PFSK-1 (cell line): ENCODE measurements around the gene SANBR.

Experiments
- FOXP2 ChIP-seq: optimal IDR thresholded peaks from 2 replicates; pipeline ENCODE3; 2011; ENCODE audit warnings: borderline replicate concordance, control low read depth, inconsistent platforms; ENCODE audit not compliant: insufficient read depth; ENCODE audit errors: extremely low read length, extremely low read depth
- POLR2AphosphoS5 ChIP-seq: IDR thresholded peaks from 2 replicates; pipeline ENCODE4 v1.6.1; 2012; ENCODE audit warnings: low read depth, mild to moderate bottlenecking, control low read depth, low read length, moderate library complexity
- SIN3A ChIP-seq: IDR thresholded peaks from 2 replicates; pipeline ENCODE4 v1.6.1; 2012; ENCODE audit warnings: mild to moderate bottlenecking, low read length, moderate library complexity, borderline replicate concordance; ENCODE audit not compliant: insufficient read depth
- TAF1 ChIP-seq: IDR thresholded peaks from 2 replicates; pipeline ENCODE4 v1.6.1; 2012; ENCODE audit warnings: low read length, control low read depth, borderline replicate concordance; ENCODE audit not compliant: insufficient read depth
- TF ChIP-seq, protein P1 (sequence below), 2 experiments: IDR thresholded peaks; 2 replicates each; pipeline versions ENCODE4 v1.6.1 to v1.8.0; 2011 to 2012; ENCODE audit warnings: low read depth in 2 of 2, low read length in 2 of 2, control low read depth in 1 of 2, inconsistent platforms in 1 of 2, mild to moderate bottlenecking in 1 of 2, moderate library complexity in 1 of 2; ENCODE audit not compliant: insufficient read depth in 1 of 2

The SANBR gene

DNA sequence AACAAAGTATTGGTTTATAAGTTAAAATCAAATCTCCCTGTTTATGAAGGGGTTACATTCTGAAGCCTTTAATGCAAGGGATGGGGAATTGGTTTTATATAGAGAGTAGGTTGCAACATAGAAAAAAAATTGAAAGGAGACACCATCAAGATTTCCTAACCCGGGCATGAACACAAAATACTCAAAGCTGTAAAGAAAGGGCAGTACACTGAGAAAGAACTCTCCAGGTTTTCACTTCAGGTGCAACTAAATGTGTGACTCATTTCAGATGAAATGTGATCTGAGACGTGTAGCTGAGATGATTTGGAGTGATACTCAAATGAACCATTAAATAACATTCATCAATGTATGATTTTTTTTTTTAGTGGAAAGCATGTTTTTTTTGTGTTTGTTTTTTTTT, 43.6 kb downstream of the SANBR start:
- TF ChIP-seq POLR2AphosphoS5 = no peak
- no peak for TF ChIP-seq FOXP2
- TF ChIP-seq TAF1 = no peak
- no peak for TF ChIP-seq SIN3A
- TF ChIP-seq, protein P1, sequence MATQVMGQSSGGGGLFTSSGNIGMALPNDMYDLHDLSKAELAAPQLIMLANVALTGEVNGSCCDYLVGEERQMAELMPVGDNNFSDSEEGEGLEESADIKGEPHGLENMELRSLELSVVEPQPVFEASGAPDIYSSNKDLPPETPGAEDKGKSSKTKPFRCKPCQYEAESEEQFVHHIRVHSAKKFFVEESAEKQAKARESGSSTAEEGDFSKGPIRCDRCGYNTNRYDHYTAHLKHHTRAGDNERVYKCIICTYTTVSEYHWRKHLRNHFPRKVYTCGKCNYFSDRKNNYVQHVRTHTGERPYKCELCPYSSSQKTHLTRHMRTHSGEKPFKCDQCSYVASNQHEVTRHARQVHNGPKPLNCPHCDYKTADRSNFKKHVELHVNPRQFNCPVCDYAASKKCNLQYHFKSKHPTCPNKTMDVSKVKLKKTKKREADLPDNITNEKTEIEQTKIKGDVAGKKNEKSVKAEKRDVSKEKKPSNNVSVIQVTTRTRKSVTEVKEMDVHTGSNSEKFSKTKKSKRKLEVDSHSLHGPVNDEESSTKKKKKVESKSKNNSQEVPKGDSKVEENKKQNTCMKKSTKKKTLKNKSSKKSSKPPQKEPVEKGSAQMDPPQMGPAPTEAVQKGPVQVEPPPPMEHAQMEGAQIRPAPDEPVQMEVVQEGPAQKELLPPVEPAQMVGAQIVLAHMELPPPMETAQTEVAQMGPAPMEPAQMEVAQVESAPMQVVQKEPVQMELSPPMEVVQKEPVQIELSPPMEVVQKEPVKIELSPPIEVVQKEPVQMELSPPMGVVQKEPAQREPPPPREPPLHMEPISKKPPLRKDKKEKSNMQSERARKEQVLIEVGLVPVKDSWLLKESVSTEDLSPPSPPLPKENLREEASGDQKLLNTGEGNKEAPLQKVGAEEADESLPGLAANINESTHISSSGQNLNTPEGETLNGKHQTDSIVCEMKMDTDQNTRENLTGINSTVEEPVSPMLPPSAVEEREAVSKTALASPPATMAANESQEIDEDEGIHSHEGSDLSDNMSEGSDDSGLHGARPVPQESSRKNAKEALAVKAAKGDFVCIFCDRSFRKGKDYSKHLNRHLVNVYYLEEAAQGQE (IDR thresholded peaks at IDR 0.05; ENCODE audit: insufficient read depth in 1 of 2, low read depth in 2 of 2, low read length in 2 of 2) = no peak

DNA sequence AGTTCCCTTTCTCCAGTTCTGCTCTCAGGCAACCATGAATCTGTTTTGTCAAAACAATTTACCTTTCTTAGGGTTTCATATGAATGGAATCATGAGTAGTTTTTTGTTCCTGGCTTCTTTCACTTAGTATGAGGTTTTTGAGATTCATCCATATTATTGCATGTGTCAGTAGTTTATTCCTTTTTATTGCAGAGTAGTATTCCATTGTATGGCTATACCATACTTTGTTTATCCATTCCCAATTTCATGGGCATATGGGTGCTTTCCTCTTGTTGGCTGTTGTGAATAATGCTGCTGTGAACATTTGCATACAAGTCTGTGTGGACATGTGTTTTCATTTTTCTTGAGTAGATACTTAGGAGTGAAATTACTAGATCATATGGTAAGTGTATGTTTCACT, 46.0 kb downstream of the SANBR start:
- no peak for TF ChIP-seq TAF1
- no peak for TF ChIP-seq POLR2AphosphoS5
- no peak for TF ChIP-seq FOXP2
- no peak for TF ChIP-seq SIN3A
- TF ChIP-seq, protein P1 (IDR thresholded peaks at IDR 0.05; ENCODE audit: insufficient read depth in 1 of 2, low read depth in 2 of 2, low read length in 2 of 2) = no peak

DNA sequence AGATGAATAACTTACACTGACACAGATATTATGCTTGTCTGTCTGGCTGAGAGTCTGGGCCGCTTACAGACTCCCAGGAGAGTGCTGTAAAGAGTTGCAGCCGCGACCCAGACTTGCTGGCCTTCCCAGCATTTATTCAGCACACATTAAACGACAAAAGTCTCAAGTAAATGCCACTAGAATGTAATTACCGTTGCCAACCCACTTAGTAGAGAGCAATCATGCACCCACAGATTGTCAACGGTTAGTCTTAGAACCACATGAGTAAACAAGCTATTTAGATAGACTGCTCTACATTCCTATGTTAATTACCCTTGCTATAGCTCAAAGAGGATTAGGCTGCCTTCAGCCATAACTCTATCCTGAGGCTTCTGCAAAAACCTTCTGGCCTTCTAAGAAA, 48.5 kb downstream of the SANBR start:
- TF ChIP-seq FOXP2 = no peak
- TF ChIP-seq POLR2AphosphoS5 = no peak
- TF ChIP-seq, protein P1 (IDR thresholded peaks at IDR 0.05; ENCODE audit: insufficient read depth in 1 of 2, low read depth in 2 of 2, low read length in 2 of 2) = no peak
- TF ChIP-seq SIN3A = no peak
- TF ChIP-seq TAF1 = no peak
